ENCODE results near the gene GLG1.

DNA sequence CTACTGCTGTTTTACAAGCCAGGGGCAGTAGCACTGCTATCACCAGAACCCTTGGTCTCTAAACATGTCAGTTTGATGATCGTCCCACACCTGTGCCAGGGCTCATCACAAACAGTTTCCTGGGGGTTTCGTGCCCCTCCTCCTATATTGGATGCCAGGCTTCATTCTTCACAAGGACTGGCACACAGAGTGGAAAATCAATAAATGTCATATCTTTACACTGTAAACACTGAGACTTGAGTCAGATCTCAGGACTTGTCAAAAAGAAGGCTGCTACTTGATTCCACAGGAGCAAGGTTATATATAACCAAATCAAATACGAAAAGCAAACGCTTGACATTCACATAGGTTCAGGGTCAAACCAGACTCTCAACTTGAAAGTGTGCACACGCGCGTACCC lies 146.4 kb downstream of the GLG1 start:
- TF ChIP-seq, protein P1, sequence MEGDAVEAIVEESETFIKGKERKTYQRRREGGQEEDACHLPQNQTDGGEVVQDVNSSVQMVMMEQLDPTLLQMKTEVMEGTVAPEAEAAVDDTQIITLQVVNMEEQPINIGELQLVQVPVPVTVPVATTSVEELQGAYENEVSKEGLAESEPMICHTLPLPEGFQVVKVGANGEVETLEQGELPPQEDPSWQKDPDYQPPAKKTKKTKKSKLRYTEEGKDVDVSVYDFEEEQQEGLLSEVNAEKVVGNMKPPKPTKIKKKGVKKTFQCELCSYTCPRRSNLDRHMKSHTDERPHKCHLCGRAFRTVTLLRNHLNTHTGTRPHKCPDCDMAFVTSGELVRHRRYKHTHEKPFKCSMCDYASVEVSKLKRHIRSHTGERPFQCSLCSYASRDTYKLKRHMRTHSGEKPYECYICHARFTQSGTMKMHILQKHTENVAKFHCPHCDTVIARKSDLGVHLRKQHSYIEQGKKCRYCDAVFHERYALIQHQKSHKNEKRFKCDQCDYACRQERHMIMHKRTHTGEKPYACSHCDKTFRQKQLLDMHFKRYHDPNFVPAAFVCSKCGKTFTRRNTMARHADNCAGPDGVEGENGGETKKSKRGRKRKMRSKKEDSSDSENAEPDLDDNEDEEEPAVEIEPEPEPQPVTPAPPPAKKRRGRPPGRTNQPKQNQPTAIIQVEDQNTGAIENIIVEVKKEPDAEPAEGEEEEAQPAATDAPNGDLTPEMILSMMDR (IDR thresholded peaks at IDR 0.05): no peak
- no peak for TF ChIP-seq POLR2A (IDR thresholded peaks at IDR 0.05)

All from right lobe of liver (tissue), 4 donors.